Gastrocnemius medialis (tissue), 4 donors: ENCODE results near the gene WNT11. TPM values are rescaled to one million over a fixed set of nuclear protein-coding genes. Genes with fewer than 3 reads are reported as not detected.

Experiments used
- ATAC-seq, 2 donors: fragments of 150-250 bp; one replicate each; pipeline ENCODE4 v1.9.1; 2016
- DNase-seq, 2 donors: peaks; one replicate each; pipeline ENCODE4 v3.0.0-alpha.2; 2019
- H3K27ac ChIP-seq, 4 donors: fragments of 200-600 bp; sonication (generic); 1 replicate in 1 of 4; 2 replicates in 3 of 4; pipeline ENCODE4 v1.5.1; 2016 to 2018; ENCODE audit warnings: mild to moderate bottlenecking in 2 of 4, moderate library complexity in 1 of 4
- H3K27me3 ChIP-seq, 3 donors: fragments of 200-600 bp; sonication (generic) in 2 of 3; 1 replicate in 1 of 3; 2 replicates in 2 of 3; pipeline versions ENCODE4 v1.5.1 to v1.6.0; 2016 to 2019; ENCODE audit warnings: mild to moderate bottlenecking in 1 of 3, moderate library complexity in 1 of 3
- H3K36me3 ChIP-seq, 2 donors: fragments of 200-600 bp; sonication (generic) in 1 of 2; one replicate each; pipeline ENCODE4 v1.5.1; 2017 to 2018
- H3K4me1 ChIP-seq, 2 donors: fragments of 200-600 bp; sonication (generic) in 1 of 2; one replicate each; pipeline ENCODE4 v1.5.1; 2016 to 2017; ENCODE audit warnings: mild to moderate bottlenecking in 2 of 2
- H3K4me3 ChIP-seq, 4 donors: fragments of 200-600 bp; sonication (generic) in 3 of 4; 1 replicate in 1 of 4; 2 replicates in 3 of 4; pipeline ENCODE4 v1.5.1; 2016 to 2019; ENCODE audit warnings: mild to moderate bottlenecking in 2 of 4
- H3K9me3 ChIP-seq, 3 donors: fragments of 200-600 bp; sonication (generic) in 2 of 3; 1 replicate in 1 of 3; 2 replicates in 2 of 3; pipeline ENCODE4 v1.5.1; 2016 to 2019
- CTCF ChIP-seq, 5 experiments: fragments of 450-650 bp in 3 of 5; fragments of 200-600 bp in 2 of 5; sonication (generic) in 2 of 5; IDR thresholded peaks in 4 of 5; conservative IDR thresholded peaks in 1 of 5; 1 replicate in 4 of 5; 2 replicates in 1 of 5; pipeline ENCODE4 v1.5.1; 2016 to 2019; ENCODE audit warnings: antibody characterized with exemption in 5 of 5, mild to moderate bottlenecking in 3 of 5, moderate library complexity in 3 of 5
- POLR2A ChIP-seq, 2 donors: fragments of 450-650 bp; IDR thresholded peaks; one replicate each; pipeline ENCODE4 v1.6.1; 2017; ENCODE audit warnings: antibody characterized with exemption in 2 of 2, mild to moderate bottlenecking in 2 of 2, moderate library complexity in 2 of 2
- in situ Hi-C, 4 donors: fragments of 200-750 bp; cut with MboI; loops; one replicate each; pipeline versions ENCODE4 v1.15.0 to v1.8.0; 2017; ENCODE audit warnings: low sequenced_read_pairs in 4 of 4
- intact Hi-C: fragments of 100-400 bp; cut with DNase I; formaldehyde crosslinking; loops from one replicate; pipeline ENCODE4 v1.15.1; 2023; ENCODE audit warnings: low total_unique reads
- total RNA-seq, 4 donors: library from RNA; depleted of rRNA; stranded (reverse); fragments of >200 nt; gene quantifications; one replicate each; pipeline versions ENCODE4 v1.1.0 to v1.2.3, GENCODE V29; 2016

The WNT11 gene
- total RNA-seq, 4 donors from 2014 or later = 2.9 to 6.5 (median 4.0) TPM

- no peak overlapping the region for H3K4me3 ChIP-seq
- intact Hi-C loops (no loop called here), in situ Hi-C loops (loop anchor here in 2 of 4 donors (10.0 to 25.0 kb wide), 2 partner anchors 353 to 371 kb away; no protein-coding TSS in a partner anchor)
- H3K9me3 ChIP-seq = no peaks in the 10 kb centered on the region
- TF ChIP-seq CTCF (IDR thresholded peaks at IDR 0.05 in 4 of 5, conservative IDR thresholded peaks at IDR 0.05 in 1 of 5) (no peak), POLR2A (IDR thresholded peaks at IDR 0.05) (no peak)
- H3K4me1 ChIP-seq = peaks cover 7 to 20% of the 10 kb centered on the region in 2 donors
- ATAC-seq (no peak), DNase-seq (no peak)
- no peak overlapping the region for H3K27ac ChIP-seq
- no peaks in the 10 kb centered on the region for H3K36me3 ChIP-seq
- H3K27me3 ChIP-seq = no peaks in the 10 kb centered on the region
These were observed 48.4 kb downstream of the WNT11 start for GRCh38 chr11:76157891-76158290.

GRCh38 chr11:76156971-76157427, 49.3 kb downstream of the WNT11 start:
- in situ Hi-C loops (loop anchor here in 2 of 4 donors (10.0 to 25.0 kb wide), 2 partner anchors 352 to 370 kb away; no protein-coding TSS in a partner anchor), intact Hi-C loops (no loop called here)
- no peak overlapping the region for H3K27ac ChIP-seq

GRCh38 chr11:76155500-76156227, 50.6 kb downstream of the WNT11 start:
- Histone ChIP-seq H3K4me1 (peaks cover 3 to 10% of the 10 kb centered on the region in 2 donors), H3K4me3 (no peak overlapping the region), H3K36me3 (no peaks in the 10 kb centered on the region), H3K27me3 (no peaks in the 10 kb centered on the region), H3K9me3 (no peaks in the 10 kb centered on the region), H3K27ac (no peak overlapping the region)
- DNase-seq (no peak), ATAC-seq (no peak)
- intact Hi-C loops = no loop called here
- in situ Hi-C loops = loop anchor here in 2 of 4 donors (10.0 to 25.0 kb wide), 2 partner anchors 351 to 368 kb away; no protein-coding TSS in a partner anchor
- no peak for TF ChIP-seq CTCF (IDR thresholded peaks at IDR 0.05 in 4 of 5, conservative IDR thresholded peaks at IDR 0.05 in 1 of 5)
- no peak for TF ChIP-seq POLR2A (IDR thresholded peaks at IDR 0.05)

More at GRCh38 chr11:76156971-76157427, 49.3 kb downstream of the WNT11 start:
- TF ChIP-seq POLR2A (IDR thresholded peaks at IDR 0.05) = no peak
- no peak for TF ChIP-seq CTCF (IDR thresholded peaks at IDR 0.05 in 4 of 5, conservative IDR thresholded peaks at IDR 0.05 in 1 of 5)
- no peaks in the 10 kb centered on the region for H3K36me3 ChIP-seq
- H3K4me3 ChIP-seq = no peak overlapping the region
- no peak for DNase-seq
- no peaks in the 10 kb centered on the region for H3K27me3 ChIP-seq
- H3K9me3 ChIP-seq = no peaks in the 10 kb centered on the region
- no peak for ATAC-seq
- peaks cover 8 to 22% of the 10 kb centered on the region in 2 donors for H3K4me1 ChIP-seq

- Histone ChIP-seq H3K27me3 (no peaks in the 10 kb centered on the region), H3K9me3 (no peaks in the 10 kb centered on the region), H3K4me1 (peaks cover 3 to 10% of the 10 kb centered on the region in 2 donors), H3K27ac (no peak overlapping the region), H3K4me3 (no peak overlapping the region), H3K36me3 (no peaks in the 10 kb centered on the region)
- in situ Hi-C loops = loop anchor here in 3 of 4 donors (5.0 to 25.0 kb wide), 3 partner anchors 256 to 366 kb away; no protein-coding TSS in a partner anchor
- ATAC-seq = no peak
- intact Hi-C loops = no loop called here
- no peak for DNase-seq
- TF ChIP-seq CTCF (IDR thresholded peaks at IDR 0.05 in 4 of 5, conservative IDR thresholded peaks at IDR 0.05 in 1 of 5) (no peak), POLR2A (IDR thresholded peaks at IDR 0.05) (no peak)
These were observed 52.8 kb downstream of the WNT11 start for GRCh38 chr11:76153571-76153923.
